A549 treated with RU486 at 1 μM for 4 hours (cell line): ENCODE results near the gene RNF44. TPM values are rescaled to one million over a fixed set of nuclear protein-coding genes. Genes with fewer than 3 reads are reported as not detected.

Experiments
- total RNA-seq: library from RNA; stranded (reverse); fragments of 200-300 nt; extraction: Qiagen RNA extraction; gene quantifications from 5 replicates; pipeline ENCODE4 v1.2.3, GENCODE V29; 2022; ENCODE audit warnings: low read depth

Gene RNF44
- total RNA-seq = 27.4 to 45.9 TPM (median 39.2 TPM) in 5 replicates

DNA sequence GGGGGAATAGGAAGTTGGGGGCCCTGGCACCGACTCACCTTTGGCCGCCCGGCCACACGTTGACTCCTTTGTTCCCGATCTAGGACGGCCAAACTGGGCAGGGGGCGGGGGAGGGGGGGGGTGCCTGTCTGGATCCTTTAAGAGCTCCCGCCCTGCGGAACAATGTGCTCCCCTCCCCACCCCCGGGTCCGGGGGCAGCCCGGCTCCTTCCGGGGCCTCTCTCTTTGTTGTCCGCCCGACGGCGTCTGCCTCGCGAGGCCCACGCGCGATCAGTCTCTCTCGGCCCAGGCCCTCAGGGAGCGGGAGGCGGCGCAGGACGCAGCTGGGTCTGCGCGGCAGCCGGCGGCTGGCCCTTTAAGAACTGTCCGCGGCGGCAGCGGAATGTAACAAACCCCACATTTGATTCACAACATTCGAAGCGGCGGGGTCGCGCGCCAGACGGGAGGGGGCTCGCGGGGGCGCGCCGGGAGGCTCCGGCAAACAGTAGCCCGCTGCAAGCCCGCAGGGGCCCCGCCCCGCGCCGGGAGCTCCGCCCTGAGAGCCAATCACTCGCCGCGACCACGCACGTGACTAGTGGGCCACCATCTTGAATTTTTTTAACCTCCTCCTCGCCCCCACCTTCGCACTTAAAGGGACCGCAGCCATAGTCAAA lies at the start of gene RNF44:
RNF44 (minus strand) TSS at position 501 of the 652 bp plus-strand sequence. CDS start 4,930 bp downstream, outside the sequence.

DNA sequence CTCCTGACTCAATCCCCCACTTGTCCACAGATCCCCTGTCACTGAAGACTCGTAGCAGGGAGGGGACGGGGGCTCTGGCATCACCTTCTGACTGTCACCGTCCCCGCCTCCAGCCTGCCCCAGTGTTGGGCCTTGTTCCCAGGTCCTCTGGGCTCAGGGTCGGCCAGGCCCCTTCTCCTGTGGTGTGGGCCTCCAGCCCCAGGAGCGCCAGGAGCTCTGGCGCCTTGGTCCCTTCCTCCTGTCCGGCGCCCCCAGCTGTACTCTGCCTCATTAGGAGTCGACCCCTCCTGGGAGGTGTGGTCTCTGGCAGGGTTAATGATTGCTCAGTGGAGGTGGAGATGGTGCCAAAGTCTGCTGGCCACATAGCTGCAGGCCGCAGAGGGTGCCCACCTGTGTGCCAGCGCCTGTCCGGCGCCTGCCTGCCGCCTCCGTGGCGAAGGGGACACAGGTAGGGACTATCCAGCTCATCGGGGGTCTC lies 11.8 kb upstream of the RNF44 start, which contains the start of gene CDHR2:
CDHR2 (plus strand) TSS at position 376 of the 478 bp plus-strand sequence. CDS start 16,011 bp downstream, outside the sequence.

Other genes starting within 250 kb of the RNF44 start
- 68.3 to 83.6 TPM (median 70.4 TPM) in 5 replicates for gene KIAA1191, start 175.6 kb downstream of the RNF44 start, total RNA-seq
- 0.04 to 0.66 TPM (median 0.22 TPM) in 5 replicates for gene ARL10, start 171.9 kb downstream of the RNF44 start, total RNA-seq
- gene NOP16, start 148.8 kb downstream of the RNF44 start, total RNA-seq = 122 to 165 TPM (median 125 TPM) in 5 replicates
- gene HIGD2A, start 148.7 kb downstream of the RNF44 start, total RNA-seq = 241 to 283 TPM (median 256 TPM) in 5 replicates
- gene CLTB, start 120.9 kb downstream of the RNF44 start, total RNA-seq = 72.7 to 115 TPM (median 107 TPM) in 5 replicates
- 43.3 to 53.6 TPM (median 47.4 TPM) in 5 replicates for gene FAF2, start 89.0 kb downstream of the RNF44 start, total RNA-seq
- gene CDHR2, start 11.9 kb upstream of the RNF44 start, total RNA-seq = 0.02 to 0.13 TPM (median 0.06 TPM) in 5 replicates
- 7.3 to 10.2 TPM (median 8.8 TPM) in 5 replicates for gene GPRIN1, start 72.8 kb upstream of the RNF44 start, total RNA-seq
- gene SNCB, start 93.1 kb upstream of the RNF44 start, total RNA-seq = 0.56 to 1.5 TPM (median 0.94 TPM) in 5 replicates
- gene EIF4E1B, start 93.3 kb upstream of the RNF44 start, total RNA-seq = not detected in 5 replicates
- gene TSPAN17, start 110.1 kb upstream of the RNF44 start, total RNA-seq = 55.7 to 67.2 TPM (median 61.9 TPM) in 5 replicates